ENCODE measurements around the gene GPC5.

GPC5 gene

DNA sequence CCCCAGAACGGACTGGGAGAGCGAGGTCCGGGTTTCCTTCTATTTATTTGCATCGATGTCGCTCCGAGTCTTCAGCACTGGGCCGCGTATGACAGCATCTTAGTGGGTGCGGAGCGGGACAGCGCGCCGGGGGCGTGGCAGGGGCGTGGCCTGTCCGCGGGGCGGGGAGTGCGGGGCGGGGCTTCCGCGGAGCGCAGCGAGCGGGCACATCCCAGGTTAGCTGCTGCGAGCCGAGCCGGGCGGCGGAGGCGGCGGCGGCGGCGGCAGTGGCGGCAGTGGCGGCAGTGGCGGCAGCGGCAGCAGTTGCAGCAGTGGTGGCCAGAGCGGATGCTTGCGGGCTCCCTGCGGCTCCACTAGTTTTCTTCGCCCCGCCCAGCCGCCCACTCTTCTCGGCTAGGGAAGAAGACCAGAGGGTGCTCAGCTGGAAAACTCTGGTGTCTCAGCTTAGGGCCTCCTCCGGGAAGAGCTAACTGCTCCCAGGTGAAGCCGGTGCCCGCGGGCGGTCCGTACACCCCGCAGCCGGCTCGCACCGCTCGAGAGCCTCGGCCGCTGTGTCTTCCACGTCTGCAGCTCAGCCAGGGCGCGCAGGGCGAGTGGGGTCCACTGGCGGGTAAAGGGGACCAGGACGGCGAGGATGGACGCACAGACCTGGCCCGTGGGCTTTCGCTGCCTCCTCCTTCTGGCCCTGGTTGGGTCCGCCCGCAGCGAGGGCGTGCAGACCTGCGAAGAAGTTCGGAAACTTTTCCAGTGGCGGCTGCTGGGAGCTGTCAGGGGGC lies at the start of gene GPC5:
Gene GPC5, plus strand, starts transcription at position 209 of the 776 bp plus-strand sequence.
- Histone ChIP-seq H4K20me1 (ENCODE audit: insufficient read depth, low read length) (no peaks in the 10 kb centered on the region), H3F3A (ENCODE audit: insufficient read depth, low read length) (no peaks in the 10 kb centered on the region), H3K9me2 (ENCODE audit: low read depth, low read length) (no peaks in the 10 kb centered on the region), H3K4me1 (ENCODE audit: insufficient read depth, low read length, severe bottlenecking) (peaks cover 26% of the 10 kb centered on the region), H3K4me3 (ENCODE audit: low read depth, low read length, poor library complexity, severe bottlenecking) (peak within 1 kb of the TSS; percentile 64), H3K4me2 (ENCODE audit: low read length) (peak within 1 kb of the TSS; percentile 92), H3K9me3 (ENCODE audit: low read length) (no peaks in the 10 kb centered on the region), H3K27ac (ENCODE audit: low read depth, low read length, poor library complexity, severe bottlenecking) (no peak within 1 kb of the TSS), H3K79me2 (ENCODE audit: insufficient read depth, low read length) (no peaks in the 10 kb centered on the region), H3K27me3 (ENCODE audit: insufficient read depth, low read length) (no peaks in the 10 kb centered on the region), H3K36me3 (ENCODE audit: insufficient read depth, low read length) (no peaks in the 10 kb centered on the region), H2AFZ (ENCODE audit: low read length) (no peak within 1 kb of the TSS), H3K9ac (ENCODE audit: low read length) (peak within 1 kb of the TSS; percentile 46)
- TF ChIP-seq, protein P1, sequence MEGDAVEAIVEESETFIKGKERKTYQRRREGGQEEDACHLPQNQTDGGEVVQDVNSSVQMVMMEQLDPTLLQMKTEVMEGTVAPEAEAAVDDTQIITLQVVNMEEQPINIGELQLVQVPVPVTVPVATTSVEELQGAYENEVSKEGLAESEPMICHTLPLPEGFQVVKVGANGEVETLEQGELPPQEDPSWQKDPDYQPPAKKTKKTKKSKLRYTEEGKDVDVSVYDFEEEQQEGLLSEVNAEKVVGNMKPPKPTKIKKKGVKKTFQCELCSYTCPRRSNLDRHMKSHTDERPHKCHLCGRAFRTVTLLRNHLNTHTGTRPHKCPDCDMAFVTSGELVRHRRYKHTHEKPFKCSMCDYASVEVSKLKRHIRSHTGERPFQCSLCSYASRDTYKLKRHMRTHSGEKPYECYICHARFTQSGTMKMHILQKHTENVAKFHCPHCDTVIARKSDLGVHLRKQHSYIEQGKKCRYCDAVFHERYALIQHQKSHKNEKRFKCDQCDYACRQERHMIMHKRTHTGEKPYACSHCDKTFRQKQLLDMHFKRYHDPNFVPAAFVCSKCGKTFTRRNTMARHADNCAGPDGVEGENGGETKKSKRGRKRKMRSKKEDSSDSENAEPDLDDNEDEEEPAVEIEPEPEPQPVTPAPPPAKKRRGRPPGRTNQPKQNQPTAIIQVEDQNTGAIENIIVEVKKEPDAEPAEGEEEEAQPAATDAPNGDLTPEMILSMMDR (IDR thresholded peaks at IDR 0.05; ENCODE audit: low read length): no peak
- TF ChIP-seq EZH2 (IDR thresholded peaks at IDR 0.05; ENCODE audit: borderline replicate concordance, low read length): no peak

DNA sequence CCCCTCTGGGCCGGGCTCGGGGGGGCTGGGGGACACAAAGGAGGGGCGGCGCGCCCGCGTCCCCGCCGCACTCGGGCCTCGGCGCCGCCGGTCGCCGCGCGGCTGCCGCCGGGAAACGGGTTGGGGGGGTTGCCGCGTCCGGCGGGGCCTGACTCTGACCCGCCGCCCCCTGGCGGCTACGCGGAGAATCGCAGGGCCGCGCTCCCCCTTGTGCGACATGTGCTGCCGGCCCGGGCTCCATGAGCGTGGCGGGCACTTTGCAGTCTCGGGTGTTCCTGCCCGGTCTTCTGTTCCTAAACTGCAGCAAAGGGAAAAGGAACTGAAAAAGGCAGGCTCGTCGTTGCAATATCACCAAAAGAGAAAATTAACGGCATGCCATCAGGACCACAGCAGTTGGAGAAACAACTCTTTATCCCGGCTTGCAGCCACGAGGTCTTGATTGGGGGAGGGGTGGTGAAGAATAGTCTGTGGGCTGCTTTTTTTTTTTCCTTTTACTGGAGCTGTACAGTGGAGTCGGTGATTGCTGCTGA lies 49.5 kb upstream of the GPC5 start:
- Histone ChIP-seq H2AFZ (ENCODE audit: low read length) (no peak overlapping the region), H3K9me3 (ENCODE audit: low read length) (no peaks in the 10 kb centered on the region), H3K4me1 (ENCODE audit: insufficient read depth, low read length, severe bottlenecking) (peaks cover 51% of the 10 kb centered on the region), H3K27ac (ENCODE audit: low read depth, low read length, poor library complexity, severe bottlenecking) (peak overlapping the region; percentile 75), H3K9ac (ENCODE audit: low read length) (peak overlapping the region; percentile 97), H3K4me3 (ENCODE audit: low read depth, low read length, poor library complexity, severe bottlenecking) (peak overlapping the region; percentile 99), H3K79me2 (ENCODE audit: insufficient read depth, low read length) (peaks cover 38% of the 10 kb centered on the region), H3F3A (ENCODE audit: insufficient read depth, low read length) (peaks cover 15% of the 10 kb centered on the region), H3K9me2 (ENCODE audit: low read depth, low read length) (no peaks in the 10 kb centered on the region), H4K20me1 (ENCODE audit: insufficient read depth, low read length) (peaks cover 19% of the 10 kb centered on the region), H3K4me2 (ENCODE audit: low read length) (peak overlapping the region; percentile 93), H3K27me3 (ENCODE audit: insufficient read depth, low read length) (no peaks in the 10 kb centered on the region), H3K36me3 (ENCODE audit: insufficient read depth, low read length) (peaks cover 51% of the 10 kb centered on the region)
- TF ChIP-seq EZH2 (IDR thresholded peaks at IDR 0.05; ENCODE audit: borderline replicate concordance, low read length): no peak
- TF ChIP-seq, protein P1 (IDR thresholded peaks at IDR 0.05; ENCODE audit: low read length): peak; percentile 85

DNA sequence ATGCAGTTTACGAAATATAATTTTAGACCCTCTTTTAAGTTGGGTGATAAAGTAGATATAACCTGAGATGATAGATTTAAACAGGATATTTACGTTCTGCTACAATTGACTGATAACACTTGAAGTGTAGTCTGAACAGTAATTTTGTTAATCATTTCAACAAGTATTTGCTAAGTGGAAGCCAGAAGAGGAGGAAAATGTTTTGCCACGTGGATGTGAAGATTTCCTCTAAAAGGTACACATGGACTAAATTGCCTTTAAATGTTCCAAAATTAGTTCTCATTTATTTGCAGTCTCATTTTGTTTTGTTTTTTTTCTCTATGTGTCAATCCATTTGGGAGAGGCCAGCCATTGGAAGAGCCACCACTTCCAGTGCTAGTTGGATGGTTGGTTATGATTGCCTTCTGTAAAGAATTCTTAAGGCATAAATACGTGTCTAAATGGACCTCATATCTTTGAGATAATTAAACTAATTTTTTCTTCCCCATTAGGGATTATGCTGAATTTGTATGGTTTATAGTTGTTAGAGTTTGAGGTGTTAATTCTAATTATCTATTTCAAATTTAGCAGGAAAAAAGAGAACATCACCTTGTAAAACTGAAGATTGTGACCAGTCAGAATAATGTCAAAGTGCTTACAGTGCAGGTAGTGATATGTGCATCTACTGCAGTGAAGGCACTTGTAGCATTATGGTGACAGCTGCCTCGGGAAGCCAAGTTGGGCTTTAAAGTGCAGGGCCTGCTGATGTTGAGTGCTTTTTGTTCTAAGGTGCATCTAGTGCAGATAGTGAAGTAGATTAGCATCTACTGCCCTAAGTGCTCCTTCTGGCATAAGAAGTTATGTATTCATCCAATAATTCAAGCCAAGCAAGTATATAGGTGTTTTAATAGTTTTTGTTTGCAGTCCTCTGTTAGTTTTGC lies 48.2 kb upstream of the GPC5 start:
- Histone ChIP-seq H3K4me1 (ENCODE audit: insufficient read depth, low read length, severe bottlenecking) (peaks cover 51% of the 10 kb centered on the region), H2AFZ (ENCODE audit: low read length) (no peak overlapping the region), H3K9ac (ENCODE audit: low read length) (peak overlapping the region; percentile 97), H3K27ac (ENCODE audit: low read depth, low read length, poor library complexity, severe bottlenecking) (peak overlapping the region; percentile 75), H3K4me3 (ENCODE audit: low read depth, low read length, poor library complexity, severe bottlenecking) (peak overlapping the region; percentile 99), H3K79me2 (ENCODE audit: insufficient read depth, low read length) (peaks cover 38% of the 10 kb centered on the region), H3K27me3 (ENCODE audit: insufficient read depth, low read length) (no peaks in the 10 kb centered on the region), H3K9me3 (ENCODE audit: low read length) (no peaks in the 10 kb centered on the region), H3F3A (ENCODE audit: insufficient read depth, low read length) (peaks cover 28% of the 10 kb centered on the region), H3K9me2 (ENCODE audit: low read depth, low read length) (no peaks in the 10 kb centered on the region), H3K36me3 (ENCODE audit: insufficient read depth, low read length) (peaks cover 64% of the 10 kb centered on the region), H4K20me1 (ENCODE audit: insufficient read depth, low read length) (peaks cover 19% of the 10 kb centered on the region), H3K4me2 (ENCODE audit: low read length) (peak overlapping the region; percentile 93)
- TF ChIP-seq, protein P1 (IDR thresholded peaks at IDR 0.05; ENCODE audit: low read length): no peak
- no peak for TF ChIP-seq EZH2 (IDR thresholded peaks at IDR 0.05; ENCODE audit: borderline replicate concordance, low read length)

Data from OCI-LY1 (cell line).